HG03565 (cell line): ENCODE measurements around the gene CALML6.

Source experiments
- ATAC-seq: cut with Tn5 transposase; IDR thresholded peaks from one replicate; pipeline ENCODE4 v1.9.1; 2021; ENCODE audit warnings: mild to moderate bottlenecking, moderate library complexity; ENCODE audit not compliant: unreplicated experiment

Gene CALML6

GRCh38 chr1:1942753-1943656, 27.9 kb downstream of the CALML6 start:
- no peak for ATAC-seq

GRCh38 chr1:1943834-1944570, 28.9 kb downstream of the CALML6 start:
- ATAC-seq = no peak

- ATAC-seq = no peak
These were observed 30.8 kb downstream of the CALML6 start for GRCh38 chr1:1945782-1946393.

GRCh38 chr1:1946540-1946939, 31.5 kb downstream of the CALML6 start:
- no peak for ATAC-seq

- no peak for ATAC-seq
These were observed 32.4 kb downstream of the CALML6 start for GRCh38 chr1:1947493-1947892.

GRCh38 chr1:1948783-1949182, 33.7 kb downstream of the CALML6 start:
- no peak for ATAC-seq

GRCh38 chr1:1950940-1951339, 35.9 kb downstream of the CALML6 start:
- no peak for ATAC-seq

GRCh38 chr1:1954015-1954414, 39.0 kb downstream of the CALML6 start:
- no peak for ATAC-seq

- ATAC-seq = no peak
These were observed 39.9 kb downstream of the CALML6 start for GRCh38 chr1:1954831-1955441.

GRCh38 chr1:1955621-1956094, 40.6 kb downstream of the CALML6 start:
- no peak for ATAC-seq

- ATAC-seq = no peak
These were observed 41.0 kb downstream of the CALML6 start for GRCh38 chr1:1956101-1956500.

- no peak for ATAC-seq
These were observed 41.8 kb downstream of the CALML6 start for GRCh38 chr1:1956586-1957532.

- ATAC-seq = no peak
These were observed 42.5 kb downstream of the CALML6 start for GRCh38 chr1:1957533-1957961.

GRCh38 chr1:1958071-1958541, 43.0 kb downstream of the CALML6 start:
- ATAC-seq = no peak

GRCh38 chr1:1959459-1959839, 44.4 kb downstream of the CALML6 start:
- ATAC-seq = no peak

GRCh38 chr1:1959840-1960479, 44.9 kb downstream of the CALML6 start:
- ATAC-seq = no peak

GRCh38 chr1:1960480-1961196, 45.6 kb downstream of the CALML6 start:
- no peak for ATAC-seq

- no peak for ATAC-seq
These were observed 47.7 kb downstream of the CALML6 start for GRCh38 chr1:1962752-1963151.

GRCh38 chr1:1963570-1963969, 48.5 kb downstream of the CALML6 start:
- ATAC-seq = no peak
